Upper lobe of left lung (tissue), 4 donors: ENCODE data around the gene B9D1.

Source experiments
- EP300 ChIP-seq, 4 donors: sonication (generic); formaldehyde crosslinking; IDR thresholded peaks; one replicate each; pipeline ENCODE4 v1.5.1; 2017; ENCODE audit warnings: antibody characterized with exemption in 4 of 4, control low read depth in 2 of 4
- POLR2A ChIP-seq, 4 donors: fragments of 450-650 bp; IDR thresholded peaks; one replicate each; pipeline ENCODE4 v1.5.1; 2016 to 2017; ENCODE audit warnings: antibody characterized with exemption in 4 of 4, mild to moderate bottlenecking in 2 of 4
- POLR2AphosphoS5 ChIP-seq, 2 donors: sonication (generic); formaldehyde crosslinking; IDR thresholded peaks; one replicate each; pipeline ENCODE4 v1.5.1; 2017; ENCODE audit warnings: antibody characterized with exemption in 2 of 2
- TF ChIP-seq, protein P1 (sequence below), 6 experiments: fragments of 450-650 bp in 4 of 6; fragments of 200-600 bp in 2 of 6; sonication (generic) in 2 of 6; IDR thresholded peaks; one replicate each; pipeline ENCODE4 v1.5.1; 2016 to 2019; ENCODE audit warnings: antibody characterized with exemption in 6 of 6

DNA sequence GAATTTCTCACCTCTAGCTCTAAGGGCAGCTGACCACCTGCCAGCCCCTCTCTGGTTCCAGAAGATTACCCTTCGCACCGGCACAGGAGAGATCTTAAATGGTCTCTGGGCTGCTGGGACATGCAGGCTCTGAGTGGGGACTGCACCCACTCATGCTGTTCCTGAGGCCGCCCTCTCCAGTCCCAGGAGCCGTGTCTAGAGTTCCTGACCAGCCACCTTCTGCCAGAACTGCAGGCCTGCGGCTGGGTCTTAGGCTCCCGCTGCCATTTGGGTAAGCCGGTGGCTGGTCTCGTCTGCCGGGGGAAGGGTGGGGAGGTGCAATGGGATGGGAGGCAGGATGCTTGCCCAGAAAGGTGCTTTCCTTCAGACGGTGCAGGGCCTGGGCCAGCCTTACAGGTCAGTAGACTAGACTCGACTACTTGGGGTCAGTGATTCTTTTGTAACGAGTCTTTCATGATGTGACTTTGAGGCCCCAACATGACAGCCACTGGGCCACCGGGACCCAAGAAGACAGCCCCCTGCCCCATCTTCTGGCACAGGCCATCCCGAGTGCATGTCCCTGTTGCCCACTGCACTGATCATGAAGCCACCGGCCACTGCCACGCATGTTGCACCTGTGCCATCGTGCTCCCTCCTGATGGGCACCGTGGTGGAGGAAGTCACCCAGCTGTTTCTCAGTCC lies 26.4 kb downstream of the B9D1 start:
- TF ChIP-seq POLR2A (IDR thresholded peaks at IDR 0.05) (no peak), EP300 (IDR thresholded peaks at IDR 0.05) (no peak), POLR2AphosphoS5 (IDR thresholded peaks at IDR 0.05) (no peak)
- TF ChIP-seq, protein P1, sequence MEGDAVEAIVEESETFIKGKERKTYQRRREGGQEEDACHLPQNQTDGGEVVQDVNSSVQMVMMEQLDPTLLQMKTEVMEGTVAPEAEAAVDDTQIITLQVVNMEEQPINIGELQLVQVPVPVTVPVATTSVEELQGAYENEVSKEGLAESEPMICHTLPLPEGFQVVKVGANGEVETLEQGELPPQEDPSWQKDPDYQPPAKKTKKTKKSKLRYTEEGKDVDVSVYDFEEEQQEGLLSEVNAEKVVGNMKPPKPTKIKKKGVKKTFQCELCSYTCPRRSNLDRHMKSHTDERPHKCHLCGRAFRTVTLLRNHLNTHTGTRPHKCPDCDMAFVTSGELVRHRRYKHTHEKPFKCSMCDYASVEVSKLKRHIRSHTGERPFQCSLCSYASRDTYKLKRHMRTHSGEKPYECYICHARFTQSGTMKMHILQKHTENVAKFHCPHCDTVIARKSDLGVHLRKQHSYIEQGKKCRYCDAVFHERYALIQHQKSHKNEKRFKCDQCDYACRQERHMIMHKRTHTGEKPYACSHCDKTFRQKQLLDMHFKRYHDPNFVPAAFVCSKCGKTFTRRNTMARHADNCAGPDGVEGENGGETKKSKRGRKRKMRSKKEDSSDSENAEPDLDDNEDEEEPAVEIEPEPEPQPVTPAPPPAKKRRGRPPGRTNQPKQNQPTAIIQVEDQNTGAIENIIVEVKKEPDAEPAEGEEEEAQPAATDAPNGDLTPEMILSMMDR (IDR thresholded peaks at IDR 0.05): no peak
